D341Med (cell line): ENCODE results near the gene ZFR2.
"Not testable (repeated sequence)": the region's sequence is repeated elsewhere in the genome, so short reads cannot be mapped to it uniquely, and the experiment has no call there.

ENCODE experiments used
- DNase-seq: peaks from one replicate; pipeline ENCODE4 v3.0.0; 2012; ENCODE audit warnings: low spot score

Gene ZFR2

DNA sequence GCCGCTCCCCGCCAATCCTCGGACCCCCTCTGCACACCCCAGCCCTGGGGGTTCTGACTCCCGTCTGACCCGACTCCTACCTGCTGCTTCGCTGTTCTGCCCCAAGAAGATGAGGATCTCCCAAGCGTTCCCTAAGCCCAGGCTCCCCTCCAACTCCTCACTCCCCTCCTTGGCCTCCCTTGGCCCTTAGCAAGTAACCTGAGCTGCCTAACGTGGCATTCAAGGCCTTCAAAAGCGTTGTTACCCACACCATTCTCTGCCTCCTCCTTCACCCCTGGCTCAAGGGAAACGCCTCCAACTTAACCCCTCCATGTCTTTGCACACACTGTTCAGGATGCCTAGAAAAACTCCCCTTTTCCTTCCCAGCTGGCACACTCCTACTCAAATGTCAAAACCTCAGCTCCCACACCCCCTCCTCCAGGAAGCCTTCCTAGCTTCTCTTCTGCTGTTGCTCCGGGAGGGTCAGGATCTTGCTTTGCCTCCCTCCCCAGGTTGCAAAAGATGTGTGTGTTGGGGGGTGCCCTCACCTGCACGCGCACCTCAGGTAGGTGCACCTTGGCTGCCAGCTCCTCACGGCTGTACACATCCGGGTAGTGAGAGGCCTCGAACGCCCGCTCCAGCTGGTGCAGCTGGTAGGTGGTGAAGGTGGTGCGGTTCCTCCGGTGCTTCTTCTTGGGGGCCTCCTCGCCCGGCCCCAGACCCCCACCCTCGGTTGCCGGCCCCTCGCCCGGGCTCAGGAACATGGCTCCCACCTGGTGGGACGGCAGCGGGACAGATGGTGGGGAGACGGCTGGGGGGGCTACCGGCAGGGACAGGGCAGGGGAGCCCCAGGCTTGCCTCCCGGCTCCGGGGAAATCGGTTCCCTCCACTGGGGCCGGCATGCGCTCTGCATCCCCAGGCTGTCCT lies 97.6 kb downstream of the ZFR2 start:
- no peak for DNase-seq

DNA sequence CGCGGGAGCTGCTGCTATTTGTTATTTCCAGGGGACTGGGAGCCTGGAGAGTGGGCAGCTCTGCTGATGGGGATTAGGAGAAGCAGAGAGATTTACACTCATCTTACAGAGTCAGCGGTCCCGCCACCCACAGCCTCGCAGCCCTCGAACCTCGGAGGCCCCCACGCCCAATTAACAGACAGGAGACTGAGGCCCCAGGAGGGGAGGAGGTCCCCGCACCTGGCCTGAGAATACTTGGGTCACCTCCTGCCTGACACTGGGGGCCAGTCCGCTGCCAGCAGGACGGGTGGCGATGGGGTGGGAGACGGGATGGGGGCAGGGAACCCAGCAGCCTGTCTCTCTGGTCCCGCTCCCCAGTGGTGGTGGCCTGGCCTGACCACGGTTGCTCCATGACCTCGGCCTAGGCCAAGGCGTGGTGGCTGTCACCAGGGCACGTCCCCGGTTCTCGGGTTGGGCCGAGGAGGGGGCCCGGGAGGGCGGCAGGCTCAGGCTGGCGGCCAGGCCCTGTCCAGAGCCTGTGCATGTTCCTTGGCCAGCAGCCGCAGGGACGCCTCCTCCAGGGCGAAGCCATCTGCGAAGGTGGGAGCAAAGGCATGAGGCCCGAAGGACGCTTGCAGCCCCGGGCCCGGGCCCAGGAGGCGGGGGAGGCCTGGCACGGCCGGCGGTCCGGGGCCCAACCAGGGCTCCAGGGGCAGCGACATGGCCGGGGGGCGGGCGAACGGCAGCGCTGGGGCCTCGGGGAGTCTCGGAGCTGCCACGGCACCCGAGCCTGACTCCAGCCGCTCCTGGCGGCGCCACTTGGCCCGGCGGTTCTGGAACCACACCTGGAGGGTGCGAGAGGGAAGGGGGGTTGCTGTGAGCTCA lies 98.5 kb downstream of the ZFR2 start:
- DNase-seq: peak; percentile 50

DNA sequence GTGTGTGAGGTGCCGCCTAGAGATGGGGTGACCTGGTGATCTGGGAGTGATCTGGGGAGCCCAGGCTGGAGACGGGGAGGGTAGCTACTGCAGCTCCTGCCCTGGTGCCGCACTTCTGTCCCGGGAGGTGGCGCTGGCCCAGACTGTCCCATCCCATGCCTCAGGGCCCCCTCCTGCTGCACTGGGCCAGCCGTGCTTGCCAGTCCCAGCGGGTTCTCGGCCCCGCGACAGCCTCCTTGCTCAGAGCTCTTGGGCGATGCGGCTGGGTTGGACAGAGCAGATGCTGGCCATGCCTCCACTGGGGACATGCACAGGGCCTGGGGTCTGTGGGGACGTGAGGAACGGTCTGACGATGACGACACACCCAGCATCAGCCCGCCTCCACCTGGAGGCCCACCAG lies 99.3 kb downstream of the ZFR2 start:
- DNase-seq: no peak

DNA sequence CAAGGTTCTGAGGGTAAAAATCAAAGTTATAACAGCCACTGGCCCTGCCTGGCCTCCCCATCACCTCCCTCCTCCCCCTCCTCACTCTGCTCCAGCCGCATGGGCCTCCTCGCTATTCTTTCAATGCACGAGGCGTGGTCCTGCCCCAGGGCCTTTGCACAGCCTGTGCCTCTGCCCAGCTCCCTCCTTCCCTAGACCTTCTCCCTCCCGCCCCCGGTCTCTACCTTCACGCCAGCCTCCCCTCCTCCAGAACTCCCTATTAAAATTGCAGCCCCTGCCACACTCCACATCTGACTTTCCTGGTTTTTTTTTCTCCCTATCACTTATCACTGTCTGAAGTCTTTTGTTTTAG lies 100.1 kb downstream of the ZFR2 start:
- DNase-seq: no peak

DNA sequence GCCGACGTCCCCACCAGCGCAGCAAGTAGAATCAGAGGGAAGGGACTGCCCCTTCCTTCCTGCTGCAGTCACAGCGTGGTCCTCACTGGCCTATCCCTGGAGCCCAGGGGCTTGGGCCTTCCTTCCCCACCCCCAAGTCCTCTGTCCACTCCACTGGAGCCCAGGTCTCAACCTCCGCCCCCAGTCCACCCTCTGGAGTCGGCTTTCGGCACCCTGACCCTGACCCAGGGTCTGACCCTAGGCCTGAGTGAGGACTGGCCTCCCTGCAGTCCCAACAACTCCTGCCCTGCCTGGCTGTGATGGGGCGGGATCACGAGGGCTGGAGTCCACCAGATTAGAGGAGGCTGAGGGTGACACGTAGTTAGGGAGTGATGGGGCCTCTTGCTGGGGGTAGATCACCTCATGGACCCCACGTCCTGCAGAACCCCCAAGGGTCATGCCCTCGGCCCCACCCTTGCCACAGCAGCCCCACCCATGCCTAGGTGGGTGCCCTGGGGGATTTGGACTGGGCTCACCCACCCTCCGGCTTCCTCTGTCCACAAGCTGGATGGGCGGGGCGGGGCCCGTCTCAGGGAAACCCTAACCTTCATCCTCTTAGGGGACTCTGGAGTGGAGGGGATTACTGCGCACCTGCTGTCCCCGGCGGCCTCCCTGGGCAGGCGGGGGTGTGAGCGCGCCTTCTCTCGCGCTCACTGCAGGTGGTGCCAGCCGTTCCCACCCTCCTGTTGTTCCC lies 100.7 kb downstream of the ZFR2 start:
- DNase-seq: peak; percentile 84

DNA sequence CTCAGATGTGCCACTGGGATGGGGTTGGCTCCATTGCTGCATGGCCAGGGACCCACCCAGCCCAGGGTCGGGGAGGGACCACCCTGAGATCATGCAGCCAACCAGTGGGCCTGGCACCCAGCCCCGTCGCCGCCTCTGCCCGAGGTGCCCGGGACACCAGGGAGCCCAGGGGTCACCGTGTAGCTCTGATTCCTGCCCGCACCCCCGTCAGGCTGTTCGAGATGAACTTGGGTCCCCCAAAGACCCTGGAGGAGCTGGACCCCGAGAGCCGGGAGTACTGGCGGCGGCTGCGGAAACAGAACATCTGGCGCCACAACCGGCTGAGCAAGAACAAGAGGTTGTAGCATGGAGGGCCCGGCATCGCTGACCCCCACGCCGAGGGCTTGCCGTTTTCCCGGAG lies 101.8 kb downstream of the ZFR2 start:
- no peak for DNase-seq

DNA sequence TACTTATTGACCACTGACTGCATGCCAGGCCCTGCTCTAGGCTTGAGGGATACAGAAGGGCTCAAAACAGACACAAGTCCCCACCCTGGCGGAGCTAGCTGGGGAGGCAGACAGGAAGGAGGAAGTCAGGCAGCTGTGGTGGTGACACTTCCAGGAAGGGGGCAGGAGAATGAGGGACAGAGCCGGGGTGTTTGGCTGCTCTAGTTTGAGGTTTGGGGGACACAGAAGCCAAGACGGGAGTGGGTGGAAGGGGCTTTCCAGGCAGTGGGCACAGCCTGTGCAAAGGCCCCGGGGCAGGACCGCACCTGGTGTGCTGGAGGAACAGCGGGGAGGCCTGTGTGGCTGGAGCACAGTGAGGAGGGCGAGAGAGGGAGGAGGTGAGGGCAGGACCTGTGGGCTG lies 102.3 kb downstream of the ZFR2 start:
- no peak for DNase-seq

DNA sequence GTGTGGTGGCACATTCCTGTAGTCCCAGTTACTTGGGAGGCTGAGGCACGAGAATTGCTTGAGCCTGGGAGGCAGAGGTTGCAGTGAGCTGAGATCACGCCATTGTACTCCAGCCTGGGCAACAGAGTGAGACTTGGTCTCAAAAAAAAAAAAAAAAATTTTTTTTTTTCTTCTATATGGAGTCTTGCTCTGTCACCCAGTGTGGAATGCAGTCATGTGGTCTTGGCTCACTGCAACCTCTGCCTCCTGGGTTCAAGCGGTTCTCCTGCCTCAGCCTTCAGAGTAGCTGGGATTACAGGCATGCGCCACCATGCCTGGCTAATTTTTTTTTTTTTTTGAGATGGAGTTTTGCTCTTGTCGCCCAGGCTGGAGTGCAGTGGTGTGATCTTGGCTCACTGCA lies 103.1 kb downstream of the ZFR2 start:
- DNase-seq: not testable (repeated sequence)

DNA sequence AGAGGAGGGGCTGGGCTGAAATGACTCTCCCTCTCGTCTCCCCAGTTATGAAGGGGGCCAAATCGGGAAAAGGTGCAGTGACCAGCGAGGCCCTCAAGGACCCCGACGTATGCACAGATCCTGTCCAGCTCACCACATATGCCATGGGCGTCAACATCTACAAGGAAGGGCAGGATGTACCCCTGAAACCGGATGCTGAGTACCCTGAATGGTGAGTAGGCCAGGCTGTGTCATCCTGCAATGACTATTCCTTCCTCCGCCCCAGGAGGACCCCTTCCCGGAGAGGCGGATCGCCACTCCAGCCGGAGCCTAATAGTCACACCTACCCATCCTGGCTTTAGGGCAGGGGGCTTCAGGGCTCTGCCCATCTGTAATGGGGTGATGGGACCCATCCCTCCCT lies 103.7 kb downstream of the ZFR2 start:
- no peak for DNase-seq

DNA sequence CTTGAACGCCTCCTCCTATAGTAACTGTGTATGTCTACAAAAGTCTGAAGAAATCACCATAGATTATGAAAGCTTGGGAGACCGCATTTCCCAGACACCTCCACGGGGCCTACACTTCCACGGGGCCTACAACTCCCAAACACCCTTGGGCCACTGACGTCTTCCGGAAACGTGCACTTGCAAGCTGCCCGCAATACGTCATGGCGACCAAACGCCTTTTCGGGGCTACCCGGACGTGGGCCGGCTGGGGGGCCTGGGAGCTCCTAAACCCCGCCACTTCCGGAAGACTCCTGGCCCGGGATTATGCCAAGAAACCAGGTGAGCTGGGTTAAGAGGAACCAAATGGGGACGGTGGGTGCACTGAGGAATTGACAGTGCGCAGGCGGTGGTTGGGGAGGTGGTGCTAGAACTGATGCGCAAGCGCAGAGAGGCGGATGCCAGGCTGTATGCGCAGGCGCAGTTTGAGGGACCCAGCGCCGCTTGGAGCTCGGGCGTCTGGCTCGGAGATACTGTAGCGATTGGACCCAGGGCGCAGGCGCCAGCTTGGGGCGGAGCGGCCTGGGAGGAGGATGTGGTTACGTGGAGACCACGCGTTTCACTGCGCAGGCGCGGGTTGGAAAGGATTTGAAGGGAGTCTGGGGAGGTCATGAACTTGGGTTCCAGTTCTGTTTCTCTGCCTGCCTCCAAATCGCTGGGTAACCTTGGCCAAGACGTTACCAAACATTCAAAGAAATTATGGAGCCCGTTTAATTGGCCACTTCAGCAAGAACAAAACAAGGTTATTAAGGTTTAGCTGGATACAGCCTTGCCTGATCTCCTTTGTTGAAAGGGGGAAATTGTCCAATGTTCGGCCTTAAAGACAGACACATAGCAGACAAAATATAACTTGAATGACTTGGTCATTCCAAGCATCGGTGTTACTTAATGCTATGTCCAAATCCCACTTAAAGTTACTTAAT lies 106.1 kb downstream of the ZFR2 start, which contains the start of gene MRPL54:
MRPL54 (plus strand) TSS at position 182 of the 959 bp plus-strand sequence; CDS start at position 201, 19 bp downstream.
- DNase-seq: peak; percentile 99

DNA sequence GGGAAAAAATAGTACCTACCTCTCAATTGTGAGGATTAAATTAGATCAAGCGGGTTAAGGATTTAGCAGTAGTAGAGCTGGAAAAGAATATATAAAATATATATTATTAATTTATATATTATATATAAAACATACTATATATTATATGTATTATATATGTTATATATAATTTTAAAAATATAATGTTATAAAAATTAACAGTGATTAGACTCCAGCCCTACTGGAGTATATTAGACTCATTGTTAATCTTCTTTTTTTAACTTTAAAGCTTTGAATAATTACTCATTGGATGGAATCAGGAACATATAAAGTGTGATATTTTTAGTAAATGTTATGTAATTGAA lies 106.7 kb downstream of the ZFR2 start:
- no peak for DNase-seq

DNA sequence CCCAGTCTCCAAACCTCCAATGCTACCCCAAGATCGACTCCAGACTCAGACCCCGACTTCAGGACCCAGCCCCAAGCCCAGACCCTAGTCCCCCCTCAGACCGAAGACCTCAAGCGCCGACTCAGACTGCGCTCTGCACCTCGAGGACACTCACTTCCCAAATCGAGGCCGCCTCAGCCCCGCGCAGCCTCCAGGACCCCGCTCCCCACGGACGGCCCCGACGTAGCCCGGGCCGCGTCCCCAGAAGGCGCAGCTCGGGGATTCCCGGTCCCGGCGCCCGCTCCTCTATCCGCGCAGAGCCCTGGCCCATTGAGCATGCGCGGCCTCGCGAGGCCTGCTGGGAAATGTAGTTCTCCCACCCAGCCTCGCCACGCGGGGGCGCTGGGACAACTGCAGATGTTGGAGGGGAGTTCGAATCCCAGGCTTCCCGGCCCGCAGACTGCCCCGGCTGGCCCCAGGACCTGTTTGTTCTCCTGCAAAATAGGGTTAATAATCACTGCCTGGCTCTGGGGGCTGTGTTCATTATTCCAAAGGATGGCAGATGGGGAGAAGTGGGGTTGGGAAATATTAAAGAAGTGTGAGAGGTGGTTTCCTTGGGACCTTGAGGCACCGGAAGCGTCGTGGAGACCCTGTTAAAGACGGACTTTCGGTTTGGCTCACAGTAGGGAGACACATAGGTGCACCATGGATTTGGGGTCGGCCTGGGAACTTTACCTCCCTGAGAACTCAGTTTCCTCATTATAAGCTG lies 107.3 kb downstream of the ZFR2 start, which contains the start of gene APBA3:
APBA3 (minus strand) TSS at position 311 of the 748 bp plus-strand sequence. CDS start 1,428 bp downstream, outside the sequence.
- DNase-seq: peak; percentile 97

DNA sequence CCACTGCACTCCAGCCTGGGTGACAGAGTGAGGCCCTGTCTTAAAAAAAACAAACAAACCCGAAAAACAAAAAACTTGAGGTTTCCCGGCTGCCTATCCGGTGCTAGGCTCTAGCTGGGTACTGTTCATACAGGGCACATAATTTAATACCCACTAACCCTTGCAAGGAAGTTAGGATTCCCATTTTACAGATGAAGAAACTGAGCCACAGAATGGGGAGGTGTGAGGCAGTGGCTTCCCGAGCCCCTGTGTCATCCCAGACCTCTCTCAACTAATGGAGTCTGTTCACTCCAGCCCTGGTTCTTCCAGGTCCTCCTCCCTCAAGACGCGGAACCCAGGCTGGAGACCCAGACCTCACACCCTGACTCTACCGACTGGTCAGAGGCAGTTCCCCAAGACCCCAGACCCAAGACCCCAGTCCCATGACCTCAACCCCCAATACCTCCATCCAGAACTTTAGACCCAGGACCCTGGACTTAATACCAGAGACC lies 107.9 kb downstream of the ZFR2 start:
- DNase-seq: no peak

DNA sequence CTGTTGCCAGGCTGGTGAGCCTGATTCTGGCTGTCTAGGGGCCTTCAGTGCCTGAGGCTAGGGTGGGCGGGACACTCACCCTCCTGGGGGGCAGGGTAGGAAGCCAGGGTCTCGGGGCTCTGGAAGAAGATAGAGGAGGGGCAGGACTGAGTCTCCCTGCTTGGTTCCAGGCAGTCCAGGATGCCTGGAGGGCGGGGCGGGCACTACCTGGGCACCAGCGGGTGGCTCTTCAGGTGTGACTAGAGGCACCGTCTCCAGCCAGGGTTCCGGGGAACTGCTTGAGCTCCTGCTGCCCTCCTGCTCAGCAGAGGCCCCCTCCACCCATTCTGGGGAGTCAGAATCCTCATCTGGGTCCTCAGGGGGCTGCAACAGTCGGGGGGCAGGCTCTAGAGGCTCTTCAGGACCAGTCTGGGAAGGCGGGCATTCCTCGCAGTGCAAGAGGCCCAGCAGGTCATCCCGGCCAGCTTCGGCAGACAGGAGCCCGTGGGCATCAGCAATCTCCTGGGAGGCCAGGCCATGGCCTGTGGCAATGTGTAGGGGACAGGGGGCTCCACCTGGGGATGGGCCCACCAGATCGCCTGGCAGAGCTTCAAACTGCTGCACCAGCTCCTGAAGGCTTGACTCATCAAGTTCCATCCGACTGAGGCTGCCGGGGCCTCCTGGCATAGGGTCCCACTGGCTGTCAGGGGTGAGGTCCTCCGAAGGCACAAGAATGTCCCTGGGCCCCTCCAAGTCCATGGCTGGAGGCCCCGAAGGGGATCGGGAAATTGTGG lies 109.2 kb downstream of the ZFR2 start:
- no peak for DNase-seq

DNA sequence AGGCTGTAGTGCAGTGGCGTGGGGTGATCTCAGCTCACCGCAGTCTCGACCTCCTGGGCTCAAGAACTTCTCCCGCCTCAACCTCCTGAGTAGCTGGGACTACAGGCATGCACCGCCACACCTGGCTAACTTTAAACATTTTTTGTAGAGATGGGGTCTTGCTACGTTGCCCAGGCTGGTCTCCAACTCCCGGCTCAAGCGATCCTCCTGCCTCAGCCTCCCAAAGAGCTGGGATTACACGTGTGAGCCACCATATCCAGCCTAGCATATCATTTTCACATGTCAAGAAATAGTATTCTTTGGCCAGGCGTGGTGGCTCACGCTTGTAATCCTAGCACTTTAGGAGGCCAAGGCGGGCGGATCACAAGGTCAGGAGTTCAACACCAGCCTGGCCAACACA lies 110.5 kb downstream of the ZFR2 start:
- DNase-seq: not testable (repeated sequence)

DNA sequence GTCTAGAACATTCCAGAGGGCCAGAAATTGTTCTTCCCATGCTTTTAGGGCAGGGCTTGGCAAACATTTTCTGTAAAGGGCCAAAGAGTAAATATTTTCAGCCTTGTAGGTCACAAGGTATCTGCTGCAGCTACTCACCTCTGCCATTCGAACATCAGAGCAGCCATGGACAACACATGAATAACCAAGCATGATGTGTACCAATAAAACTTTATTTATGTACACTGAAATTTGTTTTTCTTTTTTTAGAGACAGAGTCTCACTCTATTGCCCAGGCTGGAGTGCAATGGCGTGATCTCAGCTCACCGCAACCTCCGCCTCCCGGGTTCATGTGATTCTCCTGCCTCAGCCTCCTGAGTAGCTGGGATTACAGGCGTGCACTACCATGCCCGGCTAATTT lies 111.1 kb downstream of the ZFR2 start:
- not testable (repeated sequence) for DNase-seq
